Neural progenitor cell (in vitro differentiated cells): ENCODE data around the gene LRRC27.

Experiments used
- CTCF ChIP-seq: fragments of 200-600 bp; sonication (generic); IDR thresholded peaks from 2 replicates; pipeline ENCODE4 v1.5.1; 2017; ENCODE audit warnings: antibody characterized with exemption, mild to moderate bottlenecking
- EZH2 ChIP-seq: fragments of 200-600 bp; sonication (generic); IDR thresholded peaks from 2 replicates; pipeline ENCODE4 v1.6.1; 2017; ENCODE audit warnings: antibody characterized with exemption, mild to moderate bottlenecking, moderate library complexity

DNA sequence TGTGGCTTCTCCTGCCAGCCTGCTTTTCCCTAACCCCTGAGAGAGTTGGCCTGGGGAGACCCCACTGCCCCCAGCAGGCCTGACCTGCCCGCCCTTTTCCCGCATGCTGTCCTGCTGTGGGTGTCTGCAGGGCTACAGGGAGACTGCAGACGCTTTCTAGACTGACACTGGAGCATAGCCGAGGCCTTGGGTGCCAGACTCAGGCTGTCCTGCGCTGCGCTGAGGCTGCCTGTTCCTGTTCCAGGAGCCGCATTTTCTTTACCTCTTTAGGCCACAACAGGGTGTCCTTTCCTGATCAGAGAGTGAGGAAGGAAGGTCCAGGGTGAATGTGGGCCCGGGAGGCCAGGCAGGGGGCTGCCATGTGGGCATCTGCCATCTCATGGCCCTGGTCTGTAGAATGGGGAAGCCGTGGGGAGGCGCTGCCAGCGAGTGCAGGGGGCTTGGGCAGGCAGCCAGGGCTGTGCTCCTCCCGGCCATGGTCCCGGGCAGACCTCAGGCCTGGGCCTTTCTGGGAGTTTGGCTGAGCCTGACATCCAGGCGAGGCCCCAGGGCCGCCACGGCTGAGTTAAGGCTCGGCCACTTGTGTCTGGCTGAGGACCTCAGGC is 68.7 kb downstream of the LRRC27 start:
- TF ChIP-seq CTCF = no peak
- TF ChIP-seq EZH2 = no peak
